Measurements from ENCODE around the gene UBE2L5. TPM values are rescaled to one million over a fixed set of nuclear protein-coding genes. Genes with fewer than 3 reads are reported as not detected.

UBE2L5 gene
- total and polyA plus RNA-seq, 3 donors from 2014 or later = 33.4 to 108 (median 36.4) TPM

- H3K4me3 ChIP-seq = no peak overlapping the region
- intact Hi-C loops (cut with DNase I; ENCODE audit: low total_unique reads) = no loop called here
- WGBS, 2 donors = 91 to 94% methylated on average over 5 of the region's 5 CpGs
These were observed 20.9 kb upstream of the UBE2L5 start for GRCh38 chr13:30401347-30401746.

GRCh38 chr13:30403456-30403855 lies 18.8 kb upstream of the UBE2L5 start:
- 70 to 77% methylated on average over 6 of the region's 6 CpGs for WGBS, 2 donors
- no peak overlapping the region for H3K27ac ChIP-seq

More at GRCh38 chr13:30401347-30401746, 20.9 kb upstream of the UBE2L5 start:
- TF ChIP-seq POLR2A (IDR thresholded peaks at IDR 0.05) = no peak
- TF ChIP-seq CTCF (IDR thresholded peaks at IDR 0.05) = no peak
- Histone ChIP-seq H3K36me3 (ENCODE audit: low read depth, missing control alignments) (no peaks in the 10 kb centered on the region), H3K9me3 (no peaks in the 10 kb centered on the region), H3K27me3 (no peaks in the 10 kb centered on the region), H3K4me1 (no peaks in the 10 kb centered on the region), H3K27ac (no peak overlapping the region)
- no peak for DNase-seq

GRCh38 chr13:30404207-30404606 lies 18.1 kb upstream of the UBE2L5 start:
- intact Hi-C loops (cut with DNase I; ENCODE audit: low total_unique reads) = no loop called here
- H3K36me3 ChIP-seq (ENCODE audit: low read depth, missing control alignments) = no peaks in the 10 kb centered on the region
- TF ChIP-seq POLR2A (IDR thresholded peaks at IDR 0.05) (no peak), CTCF (IDR thresholded peaks at IDR 0.05) (no peak)
- no peak overlapping the region for H3K27ac ChIP-seq
- DNase-seq = no peak
- 82 to 86% methylated on average over 5 of the region's 5 CpGs for WGBS, 2 donors
- H3K4me1 ChIP-seq = peaks cover 7% of the 10 kb centered on the region
- no peaks in the 10 kb centered on the region for H3K27me3 ChIP-seq
- no peak overlapping the region for H3K4me3 ChIP-seq
- H3K9me3 ChIP-seq = no peaks in the 10 kb centered on the region

More at GRCh38 chr13:30403456-30403855, 18.8 kb upstream of the UBE2L5 start:
- no peak for TF ChIP-seq POLR2A (IDR thresholded peaks at IDR 0.05)
- no peak for TF ChIP-seq CTCF (IDR thresholded peaks at IDR 0.05)
- Histone ChIP-seq H3K36me3 (ENCODE audit: low read depth, missing control alignments) (no peaks in the 10 kb centered on the region), H3K4me1 (no peaks in the 10 kb centered on the region), H3K9me3 (no peaks in the 10 kb centered on the region), H3K4me3 (no peak overlapping the region), H3K27me3 (no peaks in the 10 kb centered on the region)
- DNase-seq = no peak
- intact Hi-C loops (cut with DNase I; ENCODE audit: low total_unique reads) = no loop called here

GRCh38 chr13:30406779-30407416 lies 15.4 kb upstream of the UBE2L5 start:
- TF ChIP-seq POLR2A (IDR thresholded peaks at IDR 0.05) = no peak
- TF ChIP-seq CTCF (IDR thresholded peaks at IDR 0.05) = no peak
- Histone ChIP-seq H3K4me1 (peaks cover 16% of the 10 kb centered on the region), H3K27me3 (no peaks in the 10 kb centered on the region), H3K27ac (no peak overlapping the region), H3K9me3 (no peaks in the 10 kb centered on the region), H3K36me3 (ENCODE audit: low read depth, missing control alignments) (no peaks in the 10 kb centered on the region), H3K4me3 (no peak overlapping the region)
- DNase-seq = no peak
- intact Hi-C loops (cut with DNase I; ENCODE audit: low total_unique reads) = no loop called here
- 92% methylated on average over 8 of the region's 8 CpGs for WGBS, 2 donors

Data from testis (tissue), 3 donors.